Omental fat pad (tissue), 4 donors: ENCODE measurements around the gene AAK1. TPM values are rescaled to one million over a fixed set of nuclear protein-coding genes. Genes with fewer than 3 reads are reported as not detected.
"Not testable (repeated sequence)": the region's sequence is repeated elsewhere in the genome, so short reads cannot be mapped to it uniquely, and the experiment has no call there.

Experiments used
- ATAC-seq: fragments of 150-250 bp; one replicate; pipeline ENCODE4 v1.9.1; 2016; ENCODE audit warnings: mild to moderate bottlenecking, moderate library complexity; ENCODE audit not compliant: low FRiP score
- DNase-seq: peaks from one replicate; pipeline ENCODE4 v3.0.0-alpha.2; 2019; ENCODE audit warnings: low spot score
- CTCF ChIP-seq, 3 donors: fragments of 450-650 bp; IDR thresholded peaks; one replicate each; pipeline ENCODE4 v1.5.1; 2016 to 2017; ENCODE audit warnings: antibody characterized with exemption in 3 of 3, mild to moderate bottlenecking in 3 of 3, moderate library complexity in 2 of 3
- total RNA-seq, 4 donors: library from RNA; depleted of rRNA; stranded (reverse); fragments of >200 nt; gene quantifications; one replicate each; pipeline ENCODE4 v1.1.0, GENCODE V29; 2016

Gene AAK1
- total RNA-seq, 4 donors from 2014 or later = 41.4 to 62.3 (median 42.5) TPM

- TF ChIP-seq CTCF (IDR thresholded peaks at IDR 0.05) = no peak
- ATAC-seq (no peak), DNase-seq (no peak)
These were observed 17.1 kb upstream of the AAK1 start for GRCh38 chr2:69660637-69661036.

GRCh38 chr2:69659941-69660483 is 16.5 kb upstream of the AAK1 start:
- TF ChIP-seq CTCF (IDR thresholded peaks at IDR 0.05) = no peak
- DNase-seq = no peak
- no peak for ATAC-seq

GRCh38 chr2:69659349-69659748 is 15.8 kb upstream of the AAK1 start:
- ATAC-seq = no peak
- no peak for TF ChIP-seq CTCF (IDR thresholded peaks at IDR 0.05)

GRCh38 chr2:69652206-69652605 is 8.7 kb upstream of the AAK1 start:
- ATAC-seq (no peak), DNase-seq (no peak)
- no peak for TF ChIP-seq CTCF (IDR thresholded peaks at IDR 0.05)

More at GRCh38 chr2:69659349-69659748, 15.8 kb upstream of the AAK1 start:
- DNase-seq = no peak

GRCh38 chr2:69647196-69647595 is 3.7 kb upstream of the AAK1 start:
- not testable (repeated sequence) for ATAC-seq, DNase-seq

- no peak for TF ChIP-seq CTCF (IDR thresholded peaks at IDR 0.05)
- ATAC-seq = no peak
These were observed 3.2 kb upstream of the AAK1 start for GRCh38 chr2:69646714-69647113.

GRCh38 chr2:69645921-69646320 is 2.4 kb upstream of the AAK1 start:
- TF ChIP-seq CTCF (IDR thresholded peaks at IDR 0.05) = no peak
- DNase-seq (no peak), ATAC-seq (no peak)

More at GRCh38 chr2:69646714-69647113, 3.2 kb upstream of the AAK1 start:
- DNase-seq = no peak
